H1 (cell line): ENCODE measurements around the gene TIAM2. TPM values are rescaled to one million over a fixed set of nuclear protein-coding genes. Genes with fewer than 3 reads are reported as not detected.

Source experiments
- ATF3 ChIP-seq: IDR thresholded peaks from 2 replicates; pipeline ENCODE4 v1.6.1; 2011; ENCODE audit warnings: low read depth, mild to moderate bottlenecking, low read length; ENCODE audit not compliant: insufficient read depth
- CBX5 ChIP-seq: fragments of 300-800, 300-1000 bp; sonication (generic); IDR thresholded peaks from 2 replicates; pipeline ENCODE4 v1.7.1; 2016; ENCODE audit warnings: antibody characterized with exemption, low read length, low read depth
- CBX8 ChIP-seq: fragments of 300-800, 300-1000 bp; sonication (generic); IDR thresholded peaks from 2 replicates; pipeline ENCODE4 v1.7.1; 2016; ENCODE audit warnings: low read depth, low read length, borderline replicate concordance
- CHD7 ChIP-seq: fragments of 300-600 bp; sonication (generic); IDR thresholded peaks from 2 replicates; pipeline ENCODE4 v1.7.1; 2012; ENCODE audit warnings: low read length, moderate library complexity, mild to moderate bottlenecking, inconsistent platforms; ENCODE audit not compliant: insufficient replicate concordance
- POU5F1 ChIP-seq: IDR thresholded peaks from 2 replicates; pipeline ENCODE4 v1.6.1; 2011; ENCODE audit warnings: low read depth, mild to moderate bottlenecking, low read length, moderate library complexity
- polyA plus RNA-seq, 7 experiments: library from polyadenylated mRNA; depleted of rRNA in 3 of 7; stranded (reverse) in 5 of 7; unstranded in 2 of 7; fragments of >200 nt in 5 of 7; fragments of 200-250 nt in 2 of 7; gene quantifications; 1 replicate in 5 of 7; 2 replicates in 1 of 7; 4 replicates in 1 of 7; pipeline versions ENCODE4 v1.2.1 to v1.2.3, GENCODE V29; 2011 to 2013; ENCODE audit warnings: missing spikeins in 2 of 7, mixed read lengths in 2 of 7
- total RNA-seq: library from RNA; stranded (reverse); fragmentation: NEBNext Ultra II Directional; extraction: Animal tissue kit (Norgen Biotek cat#: 25700); gene quantifications from 2 replicates; pipeline ENCODE4 v1.2.1, GENCODE V29; 2021

TIAM2 gene
- total and polyA plus RNA-seq, 2 of the 8 experiments (the other 6 are each of a cell fraction or from before 2014, with no cell fraction given) = 7.4 to 23.9 TPM

- TF ChIP-seq ATF3 = no peak
- no peak for TF ChIP-seq CBX5
- no peak for TF ChIP-seq CHD7
- TF ChIP-seq CBX8 = no peak
- TF ChIP-seq POU5F1 = no peak
Measured at GRCh38 chr6:155259897-155260296, 264.8 kb downstream of the TIAM2 start (continued).
